Activated CD4-positive, alpha-beta T cell treated with anti-CD3 and anti-CD28 coated beads, Interleukin-2, amount 10 ng/mL, durations not matched to agents 24 days and 14 days (primary cell): ENCODE results near the gene C19orf85. TPM values are rescaled to one million over a fixed set of nuclear protein-coding genes. Genes with fewer than 3 reads are reported as not detected.

Source experiments
- DNase-seq: peaks from one replicate; pipeline ENCODE4 v3.0.0; 2022
- H3K27ac Mint-ChIP-seq: one replicate; pipeline ENCODE4 v1.8.0; 2022; ENCODE audit warnings: mild to moderate bottlenecking, mixed read lengths
- H3K27me3 Mint-ChIP-seq: one replicate; pipeline ENCODE4 v1.8.0; 2022; ENCODE audit warnings: mixed read lengths
- H3K36me3 Mint-ChIP-seq: one replicate; pipeline ENCODE4 v1.8.0; 2022; ENCODE audit warnings: low read depth, mild to moderate bottlenecking, mixed read lengths
- H3K4me1 Mint-ChIP-seq: one replicate; pipeline ENCODE4 v1.8.0; 2021; ENCODE audit warnings: mixed read lengths
- H3K4me3 Mint-ChIP-seq: one replicate; pipeline ENCODE4 v1.8.0; 2022; ENCODE audit warnings: mild to moderate bottlenecking, moderate library complexity, mixed read lengths
- H3K9me3 Mint-ChIP-seq: one replicate; pipeline ENCODE4 v1.8.0; 2021; ENCODE audit warnings: mixed read lengths
- intact Hi-C: fragments of 100-400 bp; cut with micrococcal nuclease; formaldehyde crosslinking; loops from one replicate; pipeline ENCODE4 v1.15.1; 2023
- total RNA-seq: library from RNA; stranded (reverse); gene quantifications from 2 replicates; pipeline ENCODE4 v1.2.3, GENCODE V29; 2022

Gene C19orf85
- total RNA-seq, 1 donor from 2014 or later = not detected

DNA sequence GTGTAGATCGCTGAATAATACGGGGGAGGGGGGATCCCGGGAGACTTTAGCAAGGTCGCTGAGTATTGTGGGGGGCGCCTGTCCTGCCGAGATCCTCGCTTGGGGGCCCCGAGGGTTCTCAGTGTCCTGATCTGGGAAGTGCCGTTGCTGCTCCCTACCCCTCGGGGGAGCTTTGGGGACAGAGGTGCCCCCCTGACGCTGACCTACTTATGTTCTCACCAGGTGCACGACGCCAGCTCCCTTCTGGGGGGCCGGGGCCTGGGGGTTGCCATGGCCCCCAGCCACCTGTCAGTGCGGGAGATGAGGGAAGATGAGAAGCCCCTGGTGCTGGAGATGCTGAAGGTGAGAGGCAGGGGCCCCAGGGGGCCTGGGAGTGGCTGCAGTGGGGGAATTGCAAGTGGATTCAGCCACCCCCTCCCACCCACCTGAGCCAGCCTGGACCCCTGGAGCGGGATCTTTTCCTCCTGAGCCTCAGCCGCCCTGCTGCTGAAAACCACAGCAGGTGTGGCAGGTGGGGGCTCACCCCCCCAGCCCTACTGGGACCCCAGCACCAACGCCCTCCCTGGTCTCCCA lies 21.0 kb upstream of the C19orf85 start:
- Mint-ChIP-seq H3K4me3 (peak overlapping the region; percentile 82), H3K27ac (peak overlapping the region; percentile 79), H3K9me3 (no peaks in the 10 kb centered on the region), H3K27me3 (no peaks in the 10 kb centered on the region), H3K4me1 (peaks cover 8% of the 10 kb centered on the region), H3K36me3 (peaks cover 3% of the 10 kb centered on the region)
- intact Hi-C loops = loop anchor here (1.0 kb wide), 1 partner anchor 9 kb away; the partner anchor contains the start of gene ZNF628
- no peak for DNase-seq

DNA sequence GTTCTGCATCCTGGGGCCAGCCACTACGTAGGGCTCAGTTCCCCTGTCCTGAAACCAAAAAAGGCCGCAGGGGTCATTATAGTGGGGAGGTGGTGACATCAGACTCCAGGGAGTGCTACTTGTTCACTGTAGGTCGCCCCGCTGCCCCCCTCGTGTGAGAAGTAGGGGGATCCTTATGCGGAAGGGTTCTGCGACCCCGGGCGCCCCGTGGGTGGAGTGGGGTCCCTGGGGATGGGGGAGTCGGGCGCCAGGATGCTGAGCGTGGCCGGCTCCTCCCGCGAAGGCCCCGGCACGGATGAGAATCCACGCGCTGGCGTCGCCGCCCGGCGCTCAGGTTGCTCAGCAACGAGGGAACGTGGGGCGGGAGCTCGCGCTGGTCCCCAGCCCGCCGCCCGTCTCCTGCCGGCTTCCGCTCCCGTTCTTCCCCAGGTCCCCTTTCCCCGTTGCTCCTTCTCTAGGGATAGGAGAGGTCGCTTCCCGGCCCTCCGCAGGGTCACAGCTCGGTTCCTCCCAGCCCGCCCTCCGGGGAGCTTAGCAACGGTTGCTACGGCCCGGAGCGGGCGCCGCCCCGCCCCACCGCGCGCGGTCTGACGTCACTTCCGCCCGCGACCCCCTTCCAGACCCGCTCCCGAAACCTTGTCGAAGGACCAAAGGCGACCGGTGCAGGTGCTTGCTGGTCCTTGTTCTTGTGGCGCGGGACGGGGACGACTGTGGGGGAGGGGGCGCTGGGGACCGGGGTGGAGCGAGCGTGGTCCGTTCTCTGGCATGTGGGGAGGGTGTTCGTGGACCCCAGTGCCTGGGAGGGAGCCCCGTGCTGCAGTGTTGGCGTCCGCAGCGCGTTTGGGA lies 20.3 kb upstream of the C19orf85 start, which contains the start of gene NAT14:
Gene NAT14, plus strand, starts transcription at position 596 of the 846 bp plus-strand sequence. CDS start 521 bp downstream, outside the sequence.
- intact Hi-C loops = loop anchor here (1.0 kb wide), 1 partner anchor 9 kb away; the partner anchor contains the start of gene ZNF628
- Mint-ChIP-seq H3K36me3 (peaks cover 4% of the 10 kb centered on the region), H3K27me3 (no peaks in the 10 kb centered on the region), H3K4me1 (peaks cover 8% of the 10 kb centered on the region), H3K27ac (peak within 1 kb of the TSS; percentile 79), H3K4me3 (peak within 1 kb of the TSS; percentile 82), H3K9me3 (no peaks in the 10 kb centered on the region)
- peak; percentile 93 for DNase-seq

DNA sequence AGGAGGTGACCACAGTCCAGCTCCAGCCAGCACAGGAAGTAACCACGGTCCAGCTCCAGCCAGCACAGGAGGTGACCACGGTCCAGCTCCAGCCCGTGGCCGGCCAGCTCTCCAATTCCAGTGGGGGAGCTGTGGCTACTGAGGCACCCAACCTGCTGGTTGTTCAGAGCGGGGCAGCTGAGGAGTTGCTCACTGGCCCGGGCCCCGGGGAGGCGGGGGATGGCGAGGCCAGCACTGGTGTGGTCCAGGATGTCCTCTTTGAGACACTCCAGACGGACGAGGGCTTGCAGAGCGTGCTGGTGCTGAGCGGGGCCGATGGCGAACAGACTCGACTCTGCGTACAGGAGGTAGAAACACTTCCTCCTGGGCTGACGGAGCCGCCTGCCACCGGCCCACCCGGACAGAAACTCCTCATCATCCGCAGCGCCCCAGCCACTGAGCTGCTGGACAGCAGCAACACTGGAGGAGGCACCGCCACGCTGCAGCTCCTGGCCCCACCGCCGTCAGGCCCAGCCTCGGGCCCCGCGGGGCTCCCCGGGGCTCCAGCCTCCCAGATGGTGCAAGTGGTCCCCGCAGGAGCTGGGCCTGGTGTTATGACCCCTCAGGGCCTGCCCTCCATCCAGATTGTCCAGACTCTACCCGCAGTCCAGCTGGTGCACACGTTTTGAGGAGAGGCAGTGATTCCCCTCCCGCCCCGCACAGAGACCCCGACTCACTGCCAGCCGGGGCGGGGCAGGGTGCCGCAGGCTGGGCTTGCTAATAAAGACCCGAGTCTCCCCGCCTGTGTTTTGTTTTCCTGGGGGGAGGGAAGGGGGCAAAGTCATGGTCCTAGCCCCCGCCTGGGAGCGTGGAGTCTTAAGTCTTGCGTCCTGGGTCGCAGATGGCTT lies 19.4 kb upstream of the C19orf85 start:
- no peak for DNase-seq
- Mint-ChIP-seq H3K4me3 (peak overlapping the region; percentile 82), H3K27me3 (no peaks in the 10 kb centered on the region), H3K4me1 (peaks cover 11% of the 10 kb centered on the region), H3K9me3 (no peaks in the 10 kb centered on the region), H3K27ac (peak overlapping the region; percentile 48), H3K36me3 (peaks cover 6% of the 10 kb centered on the region)
- intact Hi-C loops = no loop called here

DNA sequence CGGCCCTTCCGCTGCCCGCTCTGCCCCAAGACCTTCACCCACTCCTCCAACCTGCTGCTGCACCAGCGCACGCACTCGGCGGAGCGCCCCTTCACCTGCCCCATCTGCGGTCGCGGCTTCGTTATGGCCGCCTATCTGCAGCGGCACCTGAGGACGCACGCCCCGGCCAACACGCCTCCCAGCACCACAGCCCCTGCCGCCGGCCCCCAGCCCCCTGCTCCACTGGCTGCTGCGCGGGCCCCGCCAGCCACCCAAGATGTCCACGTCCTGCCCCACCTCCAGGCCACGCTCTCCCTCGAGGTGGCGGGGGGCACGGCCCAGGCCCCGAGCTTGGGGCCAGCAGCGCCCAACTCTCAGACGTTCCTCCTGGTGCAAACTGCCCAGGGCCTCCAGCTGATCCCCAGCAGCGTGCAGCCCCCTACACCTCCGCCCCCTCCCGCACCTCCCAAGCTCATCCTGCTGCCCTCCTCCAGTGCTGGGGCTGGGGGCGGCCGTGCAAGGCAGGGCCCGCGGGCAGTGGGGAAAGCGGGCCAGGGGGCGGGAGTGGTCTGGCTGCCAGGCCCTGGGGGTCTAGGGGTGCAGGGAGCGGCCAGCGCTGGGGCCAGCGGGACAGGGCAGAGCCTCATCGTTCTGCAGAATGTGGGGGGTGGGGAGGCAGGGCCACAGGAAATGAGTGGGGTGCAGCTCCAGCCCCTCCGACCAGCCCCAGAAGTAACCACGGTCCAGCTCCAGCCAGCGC lies 18.6 kb upstream of the C19orf85 start:
- no peaks in the 10 kb centered on the region for H3K9me3 Mint-ChIP-seq
- peaks cover 6% of the 10 kb centered on the region for H3K36me3 Mint-ChIP-seq
- no peak overlapping the region for H3K27ac Mint-ChIP-seq
- H3K4me1 Mint-ChIP-seq = peaks cover 19% of the 10 kb centered on the region
- no peak overlapping the region for H3K4me3 Mint-ChIP-seq
- DNase-seq = no peak
- intact Hi-C loops = no loop called here
- H3K27me3 Mint-ChIP-seq = no peaks in the 10 kb centered on the region

GRCh38 chr19:55482156-55482961 lies 17.8 kb upstream of the C19orf85 start:
- Mint-ChIP-seq H3K36me3 (peaks cover 6% of the 10 kb centered on the region), H3K9me3 (no peaks in the 10 kb centered on the region), H3K27ac (no peak overlapping the region), H3K27me3 (no peaks in the 10 kb centered on the region), H3K4me3 (no peak overlapping the region), H3K4me1 (peaks cover 21% of the 10 kb centered on the region)
- no peak for DNase-seq
- intact Hi-C loops = no loop called here

- H3K36me3 Mint-ChIP-seq = peaks cover 6% of the 10 kb centered on the region
- intact Hi-C loops = no loop called here
- no peaks in the 10 kb centered on the region for H3K27me3 Mint-ChIP-seq
- DNase-seq = no peak
- no peak overlapping the region for H3K4me3 Mint-ChIP-seq
- H3K27ac Mint-ChIP-seq = no peak overlapping the region
- H3K9me3 Mint-ChIP-seq = no peaks in the 10 kb centered on the region
- peaks cover 20% of the 10 kb centered on the region for H3K4me1 Mint-ChIP-seq
These were observed 17.2 kb upstream of the C19orf85 start for GRCh38 chr19:55481794-55482155.

DNA sequence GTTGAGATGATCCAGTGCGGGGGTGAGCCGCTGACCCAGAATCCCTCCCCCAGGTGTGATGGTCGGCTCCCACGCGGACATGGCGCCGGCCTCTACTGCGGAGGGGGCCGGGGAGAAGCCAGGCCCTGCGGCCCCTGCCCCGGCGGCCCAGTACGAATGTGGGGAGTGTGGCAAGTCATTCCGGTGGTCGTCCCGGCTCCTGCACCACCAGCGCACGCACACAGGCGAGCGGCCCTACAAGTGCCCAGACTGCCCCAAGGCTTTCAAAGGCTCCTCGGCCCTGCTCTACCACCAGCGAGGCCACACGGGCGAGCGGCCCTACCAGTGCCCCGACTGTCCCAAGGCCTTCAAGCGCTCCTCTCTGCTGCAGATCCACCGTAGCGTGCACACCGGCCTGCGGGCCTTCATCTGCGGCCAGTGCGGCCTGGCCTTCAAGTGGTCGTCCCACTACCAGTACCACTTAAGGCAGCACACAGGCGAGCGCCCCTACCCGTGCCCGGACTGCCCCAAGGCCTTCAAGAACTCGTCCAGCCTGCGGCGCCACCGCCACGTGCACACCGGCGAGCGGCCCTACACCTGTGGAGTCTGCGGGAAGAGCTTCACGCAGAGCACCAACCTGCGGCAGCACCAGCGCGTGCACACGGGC lies 16.7 kb upstream of the C19orf85 start:
- no peaks in the 10 kb centered on the region for H3K27me3 Mint-ChIP-seq
- H3K9me3 Mint-ChIP-seq = no peaks in the 10 kb centered on the region
- intact Hi-C loops = no loop called here
- H3K36me3 Mint-ChIP-seq = peaks cover 6% of the 10 kb centered on the region
- no peak for DNase-seq
- peaks cover 20% of the 10 kb centered on the region for H3K4me1 Mint-ChIP-seq
- H3K27ac Mint-ChIP-seq = no peak overlapping the region
- H3K4me3 Mint-ChIP-seq = no peak overlapping the region

DNA sequence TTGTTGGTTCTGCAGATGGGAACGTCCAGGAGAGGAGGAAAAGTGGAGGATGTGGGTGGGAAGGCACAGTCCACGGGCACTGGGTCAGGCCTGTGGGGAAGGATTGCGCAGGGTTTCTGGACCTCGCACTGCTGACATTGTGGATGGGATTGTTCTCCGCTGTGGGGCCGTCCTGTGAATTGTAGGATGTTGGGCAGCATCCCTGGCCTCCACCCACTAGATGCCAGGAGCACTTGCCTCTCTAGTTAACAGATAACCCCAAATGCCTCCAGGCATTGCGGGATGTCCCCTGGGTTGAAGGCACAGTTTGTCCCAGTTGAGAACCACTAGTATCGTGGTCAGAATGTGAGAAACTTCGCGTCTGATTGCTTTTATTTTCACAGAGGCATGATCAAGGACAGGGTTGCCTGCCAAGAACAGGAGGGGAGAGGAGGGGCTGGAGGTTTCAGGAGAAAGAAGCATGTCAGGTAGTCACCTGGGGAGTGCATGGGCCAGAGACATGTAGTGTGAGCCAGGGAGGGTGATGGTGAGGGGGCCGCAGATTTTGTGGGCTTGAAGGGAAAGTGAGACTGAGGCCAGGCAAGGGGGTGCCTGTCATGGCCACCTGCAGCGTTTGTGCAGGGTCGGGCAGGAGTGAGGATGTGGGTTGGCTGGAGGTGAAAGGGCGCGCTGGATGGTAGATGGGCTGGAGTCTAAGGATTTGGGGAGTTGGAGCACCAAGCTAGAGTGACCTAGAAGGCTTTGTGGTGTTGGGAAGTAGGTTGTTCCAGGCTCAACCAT lies 15.1 kb upstream of the C19orf85 start:
- H3K27ac Mint-ChIP-seq = no peak overlapping the region

DNA sequence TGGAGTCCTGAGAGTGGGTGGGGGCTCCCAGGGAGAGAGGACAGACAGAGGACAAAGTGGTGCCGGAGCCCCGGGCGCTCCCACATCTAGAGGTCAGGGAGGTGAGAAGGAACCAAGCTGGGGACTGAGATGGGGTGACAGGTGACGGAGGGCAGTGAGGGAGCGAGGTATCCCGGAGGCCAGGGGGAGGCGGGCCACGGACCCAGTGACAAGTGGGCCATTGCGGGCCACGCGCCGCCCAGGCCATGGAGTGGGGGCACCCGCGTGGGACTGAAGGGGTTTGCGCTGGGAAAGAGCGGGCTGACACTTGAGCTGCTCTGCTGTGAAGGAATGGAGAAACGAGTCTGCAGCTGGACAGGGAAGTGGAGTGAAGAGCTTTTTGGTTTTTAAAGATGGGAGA lies 14.5 kb upstream of the C19orf85 start:
- intact Hi-C loops = loop anchor here (5.0 kb wide), 1 partner anchor 1017 kb away; the partner anchor contains the start of gene LENG9
- no peak overlapping the region for H3K27ac Mint-ChIP-seq

More for the DNA sequence above, 15.1 kb upstream of the C19orf85 start:
- Mint-ChIP-seq H3K36me3 (peaks cover 3% of the 10 kb centered on the region), H3K27me3 (no peaks in the 10 kb centered on the region), H3K4me3 (no peak overlapping the region), H3K4me1 (peaks cover 23% of the 10 kb centered on the region), H3K9me3 (no peaks in the 10 kb centered on the region)
- intact Hi-C loops = loop anchor here (5.0 kb wide), 1 partner anchor 1017 kb away; the partner anchor contains the start of gene LENG9
- no peak for DNase-seq

GRCh38 chr19:55478364-55478763 lies 13.8 kb upstream of the C19orf85 start:
- peak overlapping the region; percentile 91 for H3K4me3 Mint-ChIP-seq
- H3K4me1 Mint-ChIP-seq = peaks cover 23% of the 10 kb centered on the region
- intact Hi-C loops = loop anchor here (5.0 kb wide), 1 partner anchor 1016 kb away; the partner anchor contains the start of gene LENG9
- peaks cover 3% of the 10 kb centered on the region for H3K36me3 Mint-ChIP-seq
- no peaks in the 10 kb centered on the region for H3K27me3 Mint-ChIP-seq
- H3K27ac Mint-ChIP-seq = no peak overlapping the region
- no peak for DNase-seq
- no peaks in the 10 kb centered on the region for H3K9me3 Mint-ChIP-seq

More for the DNA sequence above, 14.5 kb upstream of the C19orf85 start:
- Mint-ChIP-seq H3K36me3 (peaks cover 3% of the 10 kb centered on the region), H3K4me3 (peak overlapping the region; percentile 91), H3K9me3 (no peaks in the 10 kb centered on the region), H3K4me1 (peaks cover 23% of the 10 kb centered on the region), H3K27me3 (no peaks in the 10 kb centered on the region)
- DNase-seq = no peak

- intact Hi-C loops = loop anchor here (5.0 kb wide), 1 partner anchor 1016 kb away; the partner anchor contains the start of gene LENG9
- Mint-ChIP-seq H3K9me3 (no peaks in the 10 kb centered on the region), H3K4me3 (peak overlapping the region; percentile 91), H3K36me3 (peaks cover 3% of the 10 kb centered on the region), H3K4me1 (peaks cover 23% of the 10 kb centered on the region), H3K27me3 (no peaks in the 10 kb centered on the region), H3K27ac (peak overlapping the region; percentile 15)
- DNase-seq = no peak
These were observed 13.4 kb upstream of the C19orf85 start for GRCh38 chr19:55477905-55478304.
